ENCODE measurements around the gene CD274.
"Not testable (repeated sequence)": the region's sequence is repeated elsewhere in the genome, so short reads cannot be mapped to it uniquely, and the experiment has no call there.

CD274 gene

GRCh38 chr9:5464831-5465330, 14.5 kb downstream of the CD274 start:
- DNase-seq (ENCODE audit: low spot score): not testable (repeated sequence)

GRCh38 chr9:5466005-5466404, 15.7 kb downstream of the CD274 start:
- DNase-seq (ENCODE audit: low spot score): no peak

GRCh38 chr9:5466766-5467165, 16.4 kb downstream of the CD274 start:
- no peak for DNase-seq (ENCODE audit: low spot score)

GRCh38 chr9:5468850-5469249, 18.5 kb downstream of the CD274 start:
- no peak for DNase-seq (ENCODE audit: low spot score)

GRCh38 chr9:5470122-5470521, 19.8 kb downstream of the CD274 start:
- no peak for DNase-seq (ENCODE audit: low spot score)

GRCh38 chr9:5470816-5471215, 20.5 kb downstream of the CD274 start:
- no peak for DNase-seq (ENCODE audit: low spot score)

- not testable (repeated sequence) for DNase-seq (ENCODE audit: low spot score)
Observed at GRCh38 chr9:5475611-5476010, 25.3 kb downstream of the CD274 start.

- no peak for DNase-seq (ENCODE audit: low spot score)
Observed at GRCh38 chr9:5478206-5478605, 27.9 kb downstream of the CD274 start.

GRCh38 chr9:5479994-5480694, 29.8 kb downstream of the CD274 start:
- DNase-seq (ENCODE audit: low spot score): no peak

- no peak for DNase-seq (ENCODE audit: low spot score)
Observed at GRCh38 chr9:5480919-5481318, 30.6 kb downstream of the CD274 start.

GRCh38 chr9:5481322-5482040, 31.1 kb downstream of the CD274 start:
- DNase-seq (ENCODE audit: low spot score): no peak

GRCh38 chr9:5482194-5482593, 31.9 kb downstream of the CD274 start:
- DNase-seq (ENCODE audit: low spot score): no peak

- no peak for DNase-seq (ENCODE audit: low spot score)
Observed at GRCh38 chr9:5483306-5483705, 33.0 kb downstream of the CD274 start.

GRCh38 chr9:5485378-5486085, 35.2 kb downstream of the CD274 start:
- DNase-seq (ENCODE audit: low spot score): no peak

GRCh38 chr9:5486988-5487387, 36.6 kb downstream of the CD274 start:
- no peak for DNase-seq (ENCODE audit: low spot score)

GRCh38 chr9:5488221-5489008, 38.1 kb downstream of the CD274 start:
- DNase-seq (ENCODE audit: low spot score): no peak

- no peak for DNase-seq (ENCODE audit: low spot score)
Observed at GRCh38 chr9:5489630-5490490, 39.5 kb downstream of the CD274 start.

GRCh38 chr9:5492965-5493678, 42.8 kb downstream of the CD274 start:
- no peak for DNase-seq (ENCODE audit: low spot score)

GRCh38 chr9:5493679-5494511, 43.6 kb downstream of the CD274 start:
- no peak for DNase-seq (ENCODE audit: low spot score)

Measured in SK-N-DZ (cell line).